SK-N-MC (cell line): ENCODE results near the gene PLXDC2.
"Not testable (repeated sequence)": the region's sequence is repeated elsewhere in the genome, so short reads cannot be mapped to it uniquely, and the experiment has no call there.

Experiments used
- DNase-seq: peaks from one replicate; pipeline ENCODE4 v3.0.0-alpha.2; 2011; ENCODE audit warnings: low read depth, low spot score
- H3K27ac ChIP-seq: fragments of 200-600 bp; sonication (generic); 2 replicates; pipeline ENCODE4 v1.5.1; 2016; ENCODE audit warnings: mixed run types
- H3K36me3 ChIP-seq: fragments of 200-600 bp; sonication (generic); 2 replicates; pipeline ENCODE4 v1.6.1; 2017; ENCODE audit warnings: antibody characterized with exemption, low read length, mixed read lengths; ENCODE audit not compliant: insufficient read depth
- H3K4me3 ChIP-seq: fragments of 200-600 bp; sonication (generic); 2 replicates; pipeline ENCODE4 v1.5.1; 2016
- H3K9ac ChIP-seq: fragments of 200-600 bp; sonication (generic); 2 replicates; pipeline ENCODE4 v1.8.0; 2017; ENCODE audit warnings: mixed run types, mixed read lengths; ENCODE audit not compliant: insufficient read length
- H3K9me3 ChIP-seq: fragments of 200-600 bp; sonication (generic); 2 replicates; pipeline ENCODE4 v1.6.1; 2017; ENCODE audit warnings: low read depth, mild to moderate bottlenecking, antibody characterized with exemption, low read length, moderate library complexity, mixed read lengths
- EZH2 ChIP-seq: fragments of 200-600 bp; sonication (generic); IDR thresholded peaks from one replicate; pipeline ENCODE4 v1.6.1; 2017; ENCODE audit warnings: antibody characterized with exemption
- FOXP2 ChIP-seq: optimal IDR thresholded peaks from 2 replicates; pipeline ENCODE3; 2011; ENCODE audit warnings: mild to moderate bottlenecking, moderate library complexity; ENCODE audit not compliant: insufficient read depth; ENCODE audit errors: extremely low read length, control extremely low read depth
- POLR2AphosphoS5 ChIP-seq: IDR thresholded peaks from 2 replicates; pipeline ENCODE4 v1.6.1; 2012; ENCODE audit warnings: mild to moderate bottlenecking, low read depth, low read length, borderline replicate concordance

Gene PLXDC2

DNA sequence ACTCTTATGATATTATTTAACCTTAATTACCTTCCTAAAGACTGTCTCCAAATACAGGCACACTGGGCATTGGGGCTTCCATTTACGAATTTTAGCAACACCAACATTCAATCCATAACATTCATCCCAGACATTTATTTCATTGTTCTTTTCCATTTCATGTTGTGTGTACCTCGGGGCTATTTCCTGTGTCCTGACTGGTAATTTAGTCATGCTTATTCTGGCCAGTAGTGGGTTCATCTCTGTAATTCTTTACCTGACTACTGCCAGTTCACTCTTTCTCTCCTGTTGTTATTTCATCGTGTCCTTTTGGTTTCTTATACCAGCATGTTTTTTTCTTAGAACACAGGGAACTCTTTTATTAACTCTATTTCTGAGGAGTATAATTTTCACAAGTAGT lies 225.7 kb downstream of the PLXDC2 start:
- H3K36me3 ChIP-seq = peaks cover 10% of the 10 kb centered on the region; the same call in 1 of the 2 replicates
- H3K9me3 ChIP-seq = no peaks in the 10 kb centered on the region
- no peak for DNase-seq
- no peak for TF ChIP-seq FOXP2
- no peak for TF ChIP-seq POLR2AphosphoS5
- no peak for TF ChIP-seq EZH2
- no peak overlapping the region for H3K27ac ChIP-seq
- H3K9ac ChIP-seq = no peak overlapping the region
- no peak overlapping the region for H3K4me3 ChIP-seq

DNA sequence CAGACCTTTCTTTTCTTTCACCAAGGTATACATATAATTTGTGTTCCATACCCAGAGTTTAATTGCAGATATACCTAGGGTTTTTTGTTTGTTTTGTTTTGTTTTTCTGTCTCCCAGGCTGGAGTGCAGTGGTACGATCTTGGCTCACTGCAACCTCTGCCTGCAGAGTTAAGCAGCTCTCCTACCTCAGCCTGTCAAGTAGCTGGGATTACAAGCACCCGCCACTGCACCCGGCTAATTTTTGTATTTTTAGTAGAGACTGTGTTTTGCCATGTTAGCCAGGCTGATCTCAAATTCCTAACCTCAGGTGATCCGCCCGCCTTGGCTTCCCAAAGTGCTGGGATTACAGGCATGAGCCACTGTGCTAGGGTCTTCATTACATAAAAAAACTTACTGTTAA lies 228.9 kb downstream of the PLXDC2 start:
- H3K27ac ChIP-seq, H3K4me3 ChIP-seq, H3K9me3 ChIP-seq, DNase-seq, H3K9ac ChIP-seq: not testable (repeated sequence)
- H3K36me3 ChIP-seq = peaks cover 37% of the 10 kb centered on the region

GRCh38 chr10:20048161-20048560 lies 231.9 kb downstream of the PLXDC2 start:
- TF ChIP-seq POLR2AphosphoS5 (no peak), EZH2 (no peak), FOXP2 (no peak)
- Histone ChIP-seq H3K27ac (no peak overlapping the region), H3K36me3 (peaks cover 34% of the 10 kb centered on the region), H3K4me3 (no peak overlapping the region), H3K9me3 (no peaks in the 10 kb centered on the region), H3K9ac (no peak overlapping the region)
- DNase-seq = no peak

DNA sequence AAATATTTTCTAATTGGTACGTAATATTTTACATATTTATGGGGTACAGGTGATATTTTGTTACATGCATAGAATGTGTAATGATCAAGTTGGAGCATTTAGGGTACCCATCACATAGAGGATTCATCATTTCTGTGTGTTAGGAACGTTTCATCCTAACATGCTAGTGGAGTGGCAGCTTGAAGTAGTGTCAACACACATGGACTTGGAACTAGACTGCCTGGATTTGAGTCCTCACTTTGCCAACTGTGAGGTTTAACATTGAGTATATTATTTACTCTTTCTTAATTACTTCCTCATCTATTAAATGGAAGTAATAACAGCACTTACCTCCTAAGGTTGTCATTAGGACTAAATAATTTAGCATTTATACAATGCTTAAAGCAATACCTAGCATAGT lies 241.9 kb downstream of the PLXDC2 start:
- no peak for DNase-seq
- no peaks in the 10 kb centered on the region; the same call in 1 of the 2 replicates for H3K36me3 ChIP-seq
- no peak overlapping the region for H3K9ac ChIP-seq
- no peak overlapping the region for H3K4me3 ChIP-seq
- TF ChIP-seq FOXP2 = no peak
- TF ChIP-seq POLR2AphosphoS5 = no peak
- no peak for TF ChIP-seq EZH2
- no peaks in the 10 kb centered on the region for H3K9me3 ChIP-seq
- H3K27ac ChIP-seq = peak overlapping the region; percentile 25; the same call in 1 of the 2 replicates

GRCh38 chr10:20059084-20059835 lies 243.0 kb downstream of the PLXDC2 start:
- peak; percentile 6 for DNase-seq
- Histone ChIP-seq H3K4me3 (no peak overlapping the region), H3K9me3 (no peaks in the 10 kb centered on the region), H3K27ac (peak overlapping the region; percentile 64; the same call in 1 of the 2 replicates), H3K9ac (no peak overlapping the region), H3K36me3 (no peaks in the 10 kb centered on the region; the same call in 1 of the 2 replicates)
- TF ChIP-seq FOXP2 = no peak
- TF ChIP-seq EZH2 = no peak

- no peak for DNase-seq
- H3K36me3 ChIP-seq = peaks cover 24% of the 10 kb centered on the region
- no peaks in the 10 kb centered on the region for H3K9me3 ChIP-seq
- H3K27ac ChIP-seq = no peak overlapping the region
- TF ChIP-seq FOXP2 (no peak), EZH2 (no peak), POLR2AphosphoS5 (no peak)
- H3K9ac ChIP-seq = no peak overlapping the region
- H3K4me3 ChIP-seq = no peak overlapping the region
Measured at GRCh38 chr10:20065814-20066213, 249.6 kb downstream of the PLXDC2 start.

DNA sequence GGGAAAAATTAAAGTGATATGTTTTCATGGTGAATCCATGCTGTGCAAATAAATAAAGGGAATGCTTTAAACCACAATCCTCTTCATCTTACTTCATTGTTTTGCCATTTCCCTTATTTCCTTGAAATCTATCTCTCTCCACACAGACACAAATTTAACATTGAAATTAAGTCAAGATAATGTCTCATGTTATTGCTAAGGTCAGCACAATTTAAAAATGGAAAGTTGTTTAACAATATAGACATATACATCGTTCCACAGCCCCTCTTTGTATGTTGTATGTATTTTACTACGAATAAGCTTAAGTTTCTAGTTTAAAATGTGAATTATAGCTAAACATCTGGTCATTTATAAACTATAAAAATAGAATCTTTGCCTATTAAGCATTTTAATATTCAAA lies 256.9 kb downstream of the PLXDC2 start:
- Histone ChIP-seq H3K9ac (no peak overlapping the region), H3K9me3 (no peaks in the 10 kb centered on the region), H3K4me3 (no peak overlapping the region), H3K36me3 (peaks cover 27% of the 10 kb centered on the region), H3K27ac (no peak overlapping the region)
- TF ChIP-seq POLR2AphosphoS5 = no peak
- TF ChIP-seq FOXP2 = no peak
- no peak for TF ChIP-seq EZH2
- DNase-seq = no peak

DNA sequence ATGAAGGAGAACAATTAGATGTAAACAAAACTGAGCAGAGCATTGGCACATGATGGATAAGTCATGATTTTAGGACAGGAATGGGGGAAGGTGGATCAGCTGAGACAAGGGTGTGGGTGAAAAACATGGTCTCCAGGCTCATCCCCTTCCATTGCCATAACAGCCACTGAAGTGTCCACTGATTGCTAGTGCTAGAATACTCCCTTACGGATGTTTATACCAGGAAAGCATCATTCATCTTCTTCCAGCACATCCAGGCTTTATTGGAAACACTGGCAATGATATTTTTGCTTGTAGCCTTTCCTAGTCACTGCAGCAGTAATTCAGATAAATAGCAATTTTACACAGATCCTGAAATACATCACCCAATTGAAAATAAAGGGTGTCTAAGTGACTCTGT lies 259.5 kb downstream of the PLXDC2 start:
- no peak for TF ChIP-seq EZH2
- no peak for TF ChIP-seq POLR2AphosphoS5
- TF ChIP-seq FOXP2 = no peak
- Histone ChIP-seq H3K36me3 (peaks cover 4% of the 10 kb centered on the region; the same call in 1 of the 2 replicates), H3K4me3 (no peak overlapping the region), H3K9ac (no peak overlapping the region), H3K9me3 (no peaks in the 10 kb centered on the region), H3K27ac (no peak overlapping the region)
- DNase-seq = no peak

DNA sequence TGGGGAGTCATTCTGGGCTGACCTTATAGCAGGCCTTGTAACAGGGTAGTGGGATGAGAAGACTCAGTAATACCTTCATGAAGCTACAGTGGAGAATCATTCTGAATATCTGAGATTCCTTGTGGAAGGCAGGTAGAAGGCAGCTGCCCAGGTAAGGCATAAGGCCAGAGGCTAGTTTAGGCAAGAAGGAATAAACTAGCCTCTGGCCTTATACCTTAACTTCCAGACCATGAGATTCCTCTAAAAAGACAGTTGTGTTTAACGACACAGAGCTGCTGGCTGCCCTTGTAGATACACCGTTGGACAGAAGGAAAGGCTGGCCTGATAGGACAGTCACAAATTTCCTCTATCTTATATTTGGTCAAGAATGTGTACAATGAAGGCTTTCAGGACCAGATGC lies 268.2 kb downstream of the PLXDC2 start:
- no peak overlapping the region for H3K9ac ChIP-seq
- no peak overlapping the region for H3K27ac ChIP-seq
- no peak overlapping the region for H3K4me3 ChIP-seq
- no peak for DNase-seq
- no peaks in the 10 kb centered on the region for H3K36me3 ChIP-seq
- no peaks in the 10 kb centered on the region for H3K9me3 ChIP-seq
- TF ChIP-seq POLR2AphosphoS5 = no peak
- no peak for TF ChIP-seq EZH2
- TF ChIP-seq FOXP2 = no peak
